GM12878 (cell line): Measurements from ENCODE around the gene PYHIN1.

Experiments used
- EZH2 ChIP-seq: IDR thresholded peaks from 2 replicates; pipeline ENCODE4 v1.6.1; 2012; ENCODE audit warnings: low read depth, mild to moderate bottlenecking, control low read depth, inconsistent platforms, low read length, borderline replicate concordance; ENCODE audit not compliant: control insufficient read depth
- JUNB ChIP-seq: IDR thresholded peaks from 2 replicates; pipeline ENCODE4 v1.6.1; 2016; ENCODE audit warnings: antibody characterized with exemption, mild to moderate bottlenecking
- POLR2AphosphoS5 ChIP-seq: IDR thresholded peaks from 2 replicates; pipeline ENCODE4 v1.6.1; 2011; ENCODE audit warnings: mild to moderate bottlenecking, low read length, inconsistent platforms
- SMAD1 ChIP-seq: fragments of 450-650 bp; IDR thresholded peaks from 2 replicates; pipeline ENCODE4 v1.6.1; 2018; ENCODE audit warnings: mild to moderate bottlenecking, low read depth; ENCODE audit not compliant: partially characterized antibody
- SUZ12 ChIP-seq: fragments of 200-600 bp; sonication (generic); IDR thresholded peaks from one replicate; pipeline ENCODE4 v1.6.1; 2018; ENCODE audit warnings: antibody characterized with exemption, mild to moderate bottlenecking; ENCODE audit not compliant: unreplicated experiment
- TF ChIP-seq, protein P1 (sequence below): IDR thresholded peaks from 2 replicates; pipeline ENCODE4 v1.6.1; 2012; ENCODE audit warnings: low read depth, low read length, improper control_type of control experiment

DNA sequence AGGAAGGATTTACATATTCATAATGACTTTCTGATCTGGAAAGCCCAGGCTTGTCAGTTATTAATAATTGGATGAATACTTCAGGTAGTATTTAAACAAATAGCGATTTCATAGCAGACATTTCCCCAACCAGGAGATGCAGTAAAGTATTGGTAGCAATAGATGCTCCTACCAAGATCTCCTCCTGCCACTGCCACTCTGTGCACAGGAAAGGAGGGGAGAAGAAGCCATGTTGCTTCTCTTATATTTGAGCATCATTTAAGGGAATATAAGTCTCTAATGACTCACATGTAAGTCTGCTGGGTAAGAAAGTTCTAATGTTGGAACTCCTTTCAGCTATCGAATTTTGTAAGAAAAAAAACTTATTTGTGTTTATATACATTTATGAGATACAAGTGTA, 77.9 kb downstream of the PYHIN1 start:
- TF ChIP-seq SMAD1, result no peak
- no peak for TF ChIP-seq SUZ12
- TF ChIP-seq POLR2AphosphoS5, result peak; percentile 3; the same call in 1 of the 2 replicates
- TF ChIP-seq JUNB, result no peak
- TF ChIP-seq, protein P1, sequence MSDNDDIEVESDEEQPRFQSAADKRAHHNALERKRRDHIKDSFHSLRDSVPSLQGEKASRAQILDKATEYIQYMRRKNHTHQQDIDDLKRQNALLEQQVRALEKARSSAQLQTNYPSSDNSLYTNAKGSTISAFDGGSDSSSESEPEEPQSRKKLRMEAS, result no peak
- TF ChIP-seq EZH2, result no peak
